ENCODE results near the gene SHLD1. TPM values are rescaled to one million over a fixed set of nuclear protein-coding genes. Genes with fewer than 3 reads are reported as not detected.
"Not testable (repeated sequence)": the region's sequence is repeated elsewhere in the genome, so short reads cannot be mapped to it uniquely, and the experiment has no call there.

The SHLD1 gene
- total and polyA plus RNA-seq, 2 experiments from 2014 or later: 1.4 to 15.0 TPM

DNA sequence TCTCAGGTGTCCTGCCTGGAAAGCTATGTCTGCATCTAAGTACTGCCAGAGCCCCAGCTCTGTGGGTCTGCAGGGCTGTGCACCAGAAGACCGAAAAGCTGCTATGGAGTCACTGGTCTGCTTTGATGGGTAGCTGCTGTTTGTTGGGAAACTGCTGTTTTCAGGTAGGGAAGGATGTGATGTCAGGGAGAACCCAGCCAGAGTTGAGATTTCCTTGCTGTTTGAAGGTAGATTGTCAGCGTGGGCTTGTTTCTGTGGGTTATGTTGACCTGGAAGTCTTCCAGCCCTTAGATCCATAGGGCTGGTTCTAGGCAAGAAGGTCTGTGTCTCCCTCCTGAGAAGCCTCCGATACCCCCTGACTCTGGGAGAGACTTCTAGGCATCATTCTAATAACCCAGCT lies 12.2 kb upstream of the SHLD1 start (continued):
- TF ChIP-seq ZNF114 (CRISPR knock-in tag; IDR thresholded peaks at IDR 0.05) (no peak), POLR2AphosphoS5 (IDR thresholded peaks at IDR 0.05; ENCODE audit: low read depth) (no peak), EZH2 (IDR thresholded peaks at IDR 0.05; ENCODE audit: low read depth, unreplicated experiment) (no peak), NANOG (IDR thresholded peaks at IDR 0.05; ENCODE audit: borderline replicate concordance) (no peak)

DNA sequence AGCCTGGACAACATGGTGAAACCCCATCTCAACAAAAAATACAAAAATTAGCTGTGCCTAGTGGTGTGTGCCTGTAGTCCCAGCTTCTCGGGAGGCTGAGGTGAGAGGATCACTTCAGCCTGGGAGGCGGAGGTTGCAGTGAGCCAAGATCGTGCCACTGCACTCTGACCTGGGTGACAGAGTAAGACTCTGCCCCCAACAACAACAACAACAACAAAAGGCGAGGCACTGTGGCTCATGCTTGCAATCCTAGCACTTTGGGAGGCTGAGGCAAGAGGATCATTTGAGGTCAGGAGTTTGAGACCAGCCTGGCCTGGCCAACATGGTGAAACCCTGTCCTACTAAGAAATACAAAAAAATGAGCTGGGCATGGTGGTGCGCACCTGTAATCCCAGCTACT lies 9.6 kb upstream of the SHLD1 start:
- H3K36me3 ChIP-seq (ENCODE audit: insufficient read depth); H3K4me3 ChIP-seq; H3K27ac ChIP-seq (ENCODE audit: low read depth); H3K9me3 Mint-ChIP-seq; H3K9me2 ChIP-seq (ENCODE audit: insufficient read depth); H3K27me3 Mint-ChIP-seq (ENCODE audit: insufficient read depth, low read depth, poor library complexity); H3K79me2 ChIP-seq (replicated peaks; ENCODE audit: insufficient read depth); DNase-seq (ENCODE audit: low spot score); H3K27ac Mint-ChIP-seq; H3F3A ChIP-seq (replicated peaks; ENCODE audit: low read depth); ATAC-seq; H3K4me1 Mint-ChIP-seq; H3K4me2 ChIP-seq; H3K36me3 Mint-ChIP-seq (ENCODE audit: low read depth); H2AFZ ChIP-seq; H3K27me3 ChIP-seq (ENCODE audit: insufficient read depth); H3K4me1 ChIP-seq (ENCODE audit: insufficient read depth); H4K20me1 ChIP-seq (replicated peaks; ENCODE audit: insufficient read depth); H3K4me3 Mint-ChIP-seq: not testable (repeated sequence)

DNA sequence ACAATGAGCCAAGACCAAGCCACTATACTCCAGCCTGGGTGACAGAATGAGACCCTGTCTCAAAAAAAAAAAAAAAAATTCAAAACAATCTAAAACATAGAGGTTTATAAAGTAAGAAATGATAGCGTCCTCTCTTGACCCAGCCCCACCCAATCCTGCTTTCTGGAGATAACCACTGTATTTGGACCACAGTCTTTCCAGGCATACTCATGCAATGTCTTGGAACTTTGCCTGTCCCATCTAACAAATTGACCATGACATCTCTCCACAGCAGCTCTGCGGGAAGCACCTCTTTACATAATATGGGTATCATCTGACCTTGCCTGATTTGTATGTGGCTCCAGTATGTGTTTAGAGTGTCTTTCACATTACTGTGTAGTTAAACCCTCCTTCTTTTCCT lies 9.1 kb upstream of the SHLD1 start:
- Histone ChIP-seq H3F3A (replicated peaks; ENCODE audit: low read depth) (no peaks in the 10 kb centered on the region), H3K36me3 (ENCODE audit: insufficient read depth) (no peaks in the 10 kb centered on the region), H3K4me3 (no peak overlapping the region), H3K4me1 (ENCODE audit: insufficient read depth) (no peaks in the 10 kb centered on the region), H3K27me3 (ENCODE audit: insufficient read depth) (no peaks in the 10 kb centered on the region), H4K20me1 (replicated peaks; ENCODE audit: insufficient read depth) (no peaks in the 10 kb centered on the region), H3K27ac (ENCODE audit: low read depth) (no peak overlapping the region), H2AFZ (no peak overlapping the region), H3K4me2 (no peak overlapping the region), H3K79me2 (replicated peaks; ENCODE audit: insufficient read depth) (no peaks in the 10 kb centered on the region), H3K9me2 (ENCODE audit: insufficient read depth) (no peaks in the 10 kb centered on the region)
- Mint-ChIP-seq H3K27ac (no peak overlapping the region), H3K4me1 (peaks cover 4% of the 10 kb centered on the region; the same call in 2 of the 3 replicates), H3K27me3 (ENCODE audit: insufficient read depth, low read depth, poor library complexity) (peaks cover 1% of the 10 kb centered on the region), H3K36me3 (ENCODE audit: low read depth) (no peaks in the 10 kb centered on the region), H3K4me3 (no peak overlapping the region), H3K9me3 (no peaks in the 10 kb centered on the region)
- TF ChIP-seq JUNB (IDR thresholded peaks at IDR 0.05; ENCODE audit: unreplicated experiment) (no peak), NANOG (IDR thresholded peaks at IDR 0.05; ENCODE audit: borderline replicate concordance) (no peak), ZNF114 (CRISPR knock-in tag; IDR thresholded peaks at IDR 0.05) (no peak), POLR2AphosphoS5 (IDR thresholded peaks at IDR 0.05; ENCODE audit: low read depth) (no peak), STAT1 (IDR thresholded peaks at IDR 0.05; ENCODE audit: unreplicated experiment) (no peak), ZNF331 (CRISPR knock-in tag; IDR thresholded peaks at IDR 0.05; ENCODE audit: low read depth) (no peak)
- TF ChIP-seq, protein P1, sequence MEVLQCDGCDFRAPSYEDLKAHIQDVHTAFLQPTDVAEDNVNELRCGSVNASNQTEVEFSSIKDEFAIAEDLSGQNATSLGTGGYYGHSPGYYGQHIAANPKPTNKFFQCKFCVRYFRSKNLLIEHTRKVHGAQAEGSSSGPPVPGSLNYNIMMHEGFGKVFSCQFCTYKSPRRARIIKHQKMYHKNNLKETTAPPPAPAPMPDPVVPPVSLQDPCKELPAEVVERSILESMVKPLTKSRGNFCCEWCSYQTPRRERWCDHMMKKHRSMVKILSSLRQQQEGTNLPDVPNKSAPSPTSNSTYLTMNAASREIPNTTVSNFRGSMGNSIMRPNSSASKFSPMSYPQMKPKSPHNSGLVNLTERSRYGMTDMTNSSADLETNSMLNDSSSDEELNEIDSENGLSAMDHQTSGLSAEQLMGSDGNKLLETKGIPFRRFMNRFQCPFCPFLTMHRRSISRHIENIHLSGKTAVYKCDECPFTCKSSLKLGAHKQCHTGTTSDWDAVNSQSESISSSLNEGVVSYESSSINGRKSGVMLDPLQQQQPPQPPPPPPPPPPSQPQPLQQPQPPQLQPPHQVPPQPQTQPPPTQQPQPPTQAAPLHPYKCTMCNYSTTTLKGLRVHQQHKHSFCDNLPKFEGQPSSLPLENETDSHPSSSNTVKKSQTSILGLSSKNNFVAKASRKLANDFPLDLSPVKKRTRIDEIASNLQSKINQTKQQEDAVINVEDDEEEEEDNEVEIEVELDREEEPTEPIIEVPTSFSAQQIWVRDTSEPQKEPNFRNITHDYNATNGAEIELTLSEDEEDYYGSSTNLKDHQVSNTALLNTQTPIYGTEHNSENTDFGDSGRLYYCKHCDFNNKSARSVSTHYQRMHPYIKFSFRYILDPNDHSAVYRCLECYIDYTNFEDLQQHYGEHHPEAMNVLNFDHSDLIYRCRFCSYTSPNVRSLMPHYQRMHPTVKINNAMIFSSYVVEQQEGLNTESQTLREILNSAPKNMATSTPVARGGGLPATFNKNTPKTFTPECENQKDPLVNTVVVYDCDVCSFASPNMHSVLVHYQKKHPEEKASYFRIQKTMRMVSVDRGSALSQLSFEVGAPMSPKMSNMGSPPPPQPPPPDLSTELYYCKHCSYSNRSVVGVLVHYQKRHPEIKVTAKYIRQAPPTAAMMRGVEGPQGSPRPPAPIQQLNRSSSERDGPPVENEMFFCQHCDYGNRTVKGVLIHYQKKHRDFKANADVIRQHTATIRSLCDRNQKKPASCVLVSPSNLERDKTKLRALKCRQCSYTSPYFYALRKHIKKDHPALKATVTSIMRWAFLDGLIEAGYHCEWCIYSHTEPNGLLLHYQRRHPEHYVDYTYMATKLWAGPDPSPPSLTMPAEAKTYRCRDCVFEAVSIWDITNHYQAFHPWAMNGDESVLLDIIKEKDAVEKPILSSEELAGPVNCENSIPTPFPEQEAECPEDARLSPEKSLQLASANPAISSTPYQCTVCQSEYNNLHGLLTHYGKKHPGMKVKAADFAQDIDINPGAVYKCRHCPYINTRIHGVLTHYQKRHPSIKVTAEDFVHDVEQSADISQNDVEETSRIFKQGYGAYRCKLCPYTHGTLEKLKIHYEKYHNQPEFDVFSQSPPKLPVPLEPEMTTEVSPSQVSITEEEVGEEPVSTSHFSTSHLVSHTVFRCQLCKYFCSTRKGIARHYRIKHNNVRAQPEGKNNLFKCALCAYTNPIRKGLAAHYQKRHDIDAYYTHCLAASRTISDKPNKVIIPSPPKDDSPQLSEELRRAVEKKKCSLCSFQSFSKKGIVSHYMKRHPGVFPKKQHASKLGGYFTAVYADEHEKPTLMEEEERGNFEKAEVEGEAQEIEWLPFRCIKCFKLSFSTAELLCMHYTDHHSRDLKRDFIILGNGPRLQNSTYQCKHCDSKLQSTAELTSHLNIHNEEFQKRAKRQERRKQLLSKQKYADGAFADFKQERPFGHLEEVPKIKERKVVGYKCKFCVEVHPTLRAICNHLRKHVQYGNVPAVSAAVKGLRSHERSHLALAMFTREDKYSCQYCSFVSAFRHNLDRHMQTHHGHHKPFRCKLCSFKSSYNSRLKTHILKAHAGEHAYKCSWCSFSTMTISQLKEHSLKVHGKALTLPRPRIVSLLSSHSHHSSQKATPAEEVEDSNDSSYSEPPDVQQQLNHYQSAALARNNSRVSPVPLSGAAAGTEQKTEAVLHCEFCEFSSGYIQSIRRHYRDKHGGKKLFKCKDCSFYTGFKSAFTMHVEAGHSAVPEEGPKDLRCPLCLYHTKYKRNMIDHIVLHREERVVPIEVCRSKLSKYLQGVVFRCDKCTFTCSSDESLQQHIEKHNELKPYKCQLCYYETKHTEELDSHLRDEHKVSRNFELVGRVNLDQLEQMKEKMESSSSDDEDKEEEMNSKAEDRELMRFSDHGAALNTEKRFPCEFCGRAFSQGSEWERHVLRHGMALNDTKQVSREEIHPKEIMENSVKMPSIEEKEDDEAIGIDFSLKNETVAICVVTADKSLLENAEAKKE (CRISPR knock-in tag; IDR thresholded peaks at IDR 0.05): no peak
- TF ChIP-seq, protein P2, sequence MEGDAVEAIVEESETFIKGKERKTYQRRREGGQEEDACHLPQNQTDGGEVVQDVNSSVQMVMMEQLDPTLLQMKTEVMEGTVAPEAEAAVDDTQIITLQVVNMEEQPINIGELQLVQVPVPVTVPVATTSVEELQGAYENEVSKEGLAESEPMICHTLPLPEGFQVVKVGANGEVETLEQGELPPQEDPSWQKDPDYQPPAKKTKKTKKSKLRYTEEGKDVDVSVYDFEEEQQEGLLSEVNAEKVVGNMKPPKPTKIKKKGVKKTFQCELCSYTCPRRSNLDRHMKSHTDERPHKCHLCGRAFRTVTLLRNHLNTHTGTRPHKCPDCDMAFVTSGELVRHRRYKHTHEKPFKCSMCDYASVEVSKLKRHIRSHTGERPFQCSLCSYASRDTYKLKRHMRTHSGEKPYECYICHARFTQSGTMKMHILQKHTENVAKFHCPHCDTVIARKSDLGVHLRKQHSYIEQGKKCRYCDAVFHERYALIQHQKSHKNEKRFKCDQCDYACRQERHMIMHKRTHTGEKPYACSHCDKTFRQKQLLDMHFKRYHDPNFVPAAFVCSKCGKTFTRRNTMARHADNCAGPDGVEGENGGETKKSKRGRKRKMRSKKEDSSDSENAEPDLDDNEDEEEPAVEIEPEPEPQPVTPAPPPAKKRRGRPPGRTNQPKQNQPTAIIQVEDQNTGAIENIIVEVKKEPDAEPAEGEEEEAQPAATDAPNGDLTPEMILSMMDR (conservative IDR thresholded peaks at IDR 0.05; ENCODE audit: low read depth in 2 of 2): no peak
- ATAC-seq: no peak
- no peak for DNase-seq (ENCODE audit: low spot score)
